HCT116 (cell line): ENCODE measurements around the gene CD164L2. TPM values are rescaled to one million over a fixed set of nuclear protein-coding genes. Genes with fewer than 3 reads are reported as not detected.

Experiments
- ATAC-seq: fragments of 200-7000 bp; cut with Tn5 transposase; 2 replicates; pipeline ENCODE4 v1.9.1; 2020; ENCODE audit warnings: mild to moderate bottlenecking, moderate library complexity
- BruUV-seq: library from RNA; stranded (reverse); fragments of 400-500 nt; replicated peaks from 2 replicates; lab custom pipeline; 2021; lab: Mats Ljungman, UMichigan
- CTCF ChIA-PET: fragments of 300-600 bp; sonication (Branson Sonifier 250); formaldehyde crosslinking; loops from one replicate; lab custom pipeline; 2021; ENCODE audit warnings: antibody characterized with exemption; lab: Charles Lee
- POLR2A ChIA-PET: fragments of 300-600, 350-600 bp; sonication (Branson Sonifier 250); formaldehyde crosslinking; loops from one replicate; lab custom pipeline; 2021; ENCODE audit warnings: antibody characterized with exemption; lab: Charles Lee
- RAD21 ChIA-PET, 2 experiments: fragments of 300-600 bp; sonication (Branson Sonifier 250); formaldehyde crosslinking; loops; one replicate each; lab custom pipeline; 2023; ENCODE audit warnings: low total read pairs in 2 of 2; ENCODE audit not compliant: uncharacterized antibody in 2 of 2, unreplicated experiment in 2 of 2, low non-redundant PET in 1 of 2; lab: Charles Lee
- DNase-seq: peaks from one replicate; pipeline ENCODE4 v3.0.0-alpha.2; 2010; ENCODE audit warnings: low read depth, low spot score
- H2AFZ ChIP-seq: fragments of 200-600 bp; shearing (Covaris generic), sonication (generic); 2 replicates; pipeline ENCODE4 v1.6.1; 2017; ENCODE audit warnings: low read depth, mixed run types, mixed read lengths, antibody characterized with exemption, low read length; ENCODE audit not compliant: poor library complexity, severe bottlenecking
- H3K27ac ChIP-seq: 2 replicates; pipeline ENCODE4 v1.5.1; 2012; ENCODE audit warnings: low read depth, low read length
- H3K27me3 ChIP-seq: fragments of 200-600 bp; sonication (generic); 2 replicates; pipeline ENCODE4 v1.6.1; 2016; ENCODE audit warnings: mixed run types, low read length, mixed read lengths; ENCODE audit not compliant: insufficient read depth
- H3K36me3 ChIP-seq, 2 experiments: fragments of 200-500 bp in 1 of 2; fragments of 200-600 bp in 1 of 2; sonication (Bioruptor generic) in 1 of 2; sonication (generic) in 1 of 2; 2 replicates each; pipeline versions ENCODE4 v1.5.1 to v1.6.1; 2014 to 2016; ENCODE audit warnings: low read length in 2 of 2, inconsistent platforms in 1 of 2, mixed read lengths in 1 of 2, mixed run types in 1 of 2; ENCODE audit not compliant: insufficient read depth in 2 of 2, control insufficient read depth in 1 of 2
- H3K4me1 ChIP-seq, 2 experiments: fragments of 200-600 bp in 1 of 2; sonication (generic) in 1 of 2; 2 replicates each; pipeline versions ENCODE4 v1.5.1 to v1.6.1; 2012 to 2017; ENCODE audit warnings: low read length in 2 of 2, inconsistent platforms in 1 of 2, mild to moderate bottlenecking in 1 of 2, mixed read lengths in 1 of 2, mixed run types in 1 of 2, moderate library complexity in 1 of 2; ENCODE audit not compliant: insufficient read depth in 2 of 2, control insufficient read depth in 1 of 2
- H3K4me2 ChIP-seq: fragments of 200-600 bp; sonication (generic); 2 replicates; pipeline ENCODE4 v1.6.1; 2017; ENCODE audit warnings: mixed run types, low read length, mixed read lengths
- H3K4me3 ChIP-seq, 2 experiments: fragments of 200-600 bp in 1 of 2; sonication (generic) in 1 of 2; replicated peaks in 1 of 2; 2 replicates each; pipeline ENCODE4 v1.5.1; 2011 to 2016; ENCODE audit warnings: low read length in 2 of 2, control low read depth in 1 of 2, low read depth in 1 of 2, mild to moderate bottlenecking in 1 of 2, mixed read lengths in 1 of 2, mixed run types in 1 of 2
- H3K79me2 ChIP-seq: fragments of 200-600 bp; sonication (generic); 2 replicates; pipeline ENCODE4 v1.6.1; 2017; ENCODE audit warnings: mild to moderate bottlenecking, mixed run types, low read length, moderate library complexity, mixed read lengths; ENCODE audit not compliant: insufficient read depth
- H3K9ac ChIP-seq: fragments of 200-600 bp; sonication (generic); 2 replicates; pipeline ENCODE4 v1.6.1; 2016; ENCODE audit warnings: low read length, mixed read lengths
- H3K9me2 ChIP-seq: fragments of 200-600 bp; sonication (generic), shearing (Covaris generic); 2 replicates; pipeline ENCODE4 v1.6.1; 2017; ENCODE audit warnings: mixed run types, mild to moderate bottlenecking, moderate library complexity; ENCODE audit not compliant: insufficient read depth
- H3K9me3 ChIP-seq, 2 experiments: fragments of 200-500 bp in 1 of 2; fragments of 200-600 bp in 1 of 2; sonication (Bioruptor generic) in 1 of 2; sonication (generic) in 1 of 2; 2 replicates each; pipeline ENCODE4 v1.6.1; 2014 to 2017; ENCODE audit warnings: low read length in 2 of 2, mixed read lengths in 2 of 2, inconsistent platforms in 1 of 2, low read depth in 1 of 2, mild to moderate bottlenecking in 1 of 2, mixed run types in 1 of 2, moderate library complexity in 1 of 2; ENCODE audit not compliant: control insufficient read depth in 1 of 2, insufficient read depth in 1 of 2
- H4K20me1 ChIP-seq: fragments of 200-600 bp; sonication (generic), shearing (Covaris generic); 2 replicates; pipeline ENCODE4 v1.6.1; 2017; ENCODE audit warnings: mixed run types, mild to moderate bottlenecking, moderate library complexity; ENCODE audit not compliant: insufficient read depth
- ATF3 ChIP-seq: IDR thresholded peaks from 2 replicates; pipeline ENCODE4 v1.6.1; 2012
- CEBPB ChIP-seq: IDR thresholded peaks from 2 replicates; pipeline ENCODE4 v1.6.1; 2012; ENCODE audit warnings: low read depth
- EGR1 ChIP-seq: IDR thresholded peaks from 2 replicates; pipeline ENCODE4 v1.6.1; 2012; ENCODE audit warnings: low read depth
- EZH2 ChIP-seq: fragments of 200-600 bp; sonication (generic); IDR thresholded peaks from 2 replicates; pipeline ENCODE4 v1.6.1; 2017; ENCODE audit warnings: antibody characterized with exemption, mixed run types
- POLR2A ChIP-seq: IDR thresholded peaks from 2 replicates; pipeline ENCODE4 v1.7.0; 2011; ENCODE audit warnings: borderline replicate concordance; ENCODE audit not compliant: insufficient read depth, insufficient read length; ENCODE audit errors: extremely low read depth
- POLR2AphosphoS5 ChIP-seq: IDR thresholded peaks from 2 replicates; pipeline ENCODE4 v1.6.1; 2011; ENCODE audit warnings: mild to moderate bottlenecking, low read depth, low read length, moderate library complexity
- RAD21 ChIP-seq: IDR thresholded peaks from 2 replicates; pipeline ENCODE4 v1.6.1; 2012; ENCODE audit warnings: low read depth, mild to moderate bottlenecking
- SP1 ChIP-seq: IDR thresholded peaks from 2 replicates; pipeline ENCODE4 v1.6.1; 2012; ENCODE audit warnings: low read depth
- SRF ChIP-seq: IDR thresholded peaks from 2 replicates; pipeline ENCODE4 v1.6.1; 2012; ENCODE audit warnings: low read depth
- YY1 ChIP-seq: IDR thresholded peaks from 2 replicates; pipeline ENCODE4 v1.6.1; 2011; ENCODE audit warnings: low read length, low read depth, moderate library complexity, mild to moderate bottlenecking; ENCODE audit not compliant: insufficient replicate concordance; ENCODE audit errors: extremely low read depth
- ZFX ChIP-seq: fragments of 450-650 bp; IDR thresholded peaks from 2 replicates; pipeline ENCODE4 v1.6.1; 2017
- intact Hi-C: fragments of 100-400 bp; cut with micrococcal nuclease; formaldehyde crosslinking; loops from 2 replicates; pipeline ENCODE4 v1.10.0; 2022
- total RNA-seq: library from RNA; stranded (reverse); gene quantifications from one replicate; pipeline ENCODE4 v1.2.1, GENCODE V29; 2021; ENCODE audit not compliant: unreplicated experiment
- TF ChIP-seq, protein P1 (sequence below): IDR thresholded peaks from 2 replicates; pipeline ENCODE4 v1.6.1; 2012

CD164L2 gene
- total RNA-seq, 1 experiment from 2014 or later: 11.6 TPM

DNA sequence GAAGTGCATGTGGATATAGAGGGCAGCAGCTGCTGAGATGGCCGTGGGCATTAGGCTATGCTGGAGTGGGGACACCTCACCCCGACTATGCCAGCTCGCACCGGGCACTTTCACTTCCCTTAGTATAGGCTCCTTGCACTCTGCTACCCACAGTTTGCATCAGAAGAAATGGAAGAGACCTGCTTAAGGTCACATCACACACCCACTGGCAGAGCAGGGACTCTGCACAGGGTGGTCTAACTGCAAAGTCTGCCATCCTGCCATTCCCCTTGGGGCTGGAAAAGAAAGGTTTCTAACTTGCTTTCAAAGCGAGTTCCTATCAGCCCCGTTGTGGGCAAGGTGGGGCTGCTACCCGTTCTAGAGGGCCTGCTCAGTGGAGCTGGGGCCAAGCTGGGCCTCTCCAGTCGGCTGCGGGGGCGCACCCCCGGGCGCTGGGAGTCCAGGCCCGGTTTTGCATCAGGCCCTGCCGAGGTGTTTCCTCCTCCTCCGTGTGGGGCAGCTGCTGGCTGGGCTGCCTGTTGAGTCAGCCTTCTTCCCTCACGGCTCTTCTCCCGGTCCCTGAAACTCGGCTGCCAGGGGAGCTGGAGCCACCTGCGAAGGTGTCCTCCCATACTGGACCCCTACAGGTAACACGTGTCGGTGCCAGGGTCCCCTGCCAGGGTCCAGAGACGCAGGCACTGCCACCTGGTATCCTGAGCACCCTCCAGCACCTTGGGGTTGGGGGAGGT lies 41.4 kb downstream of the CD164L2 start, which contains the start of gene SYTL1:
SYTL1 (plus strand) TSS at position 498 of the 728 bp plus-strand sequence. CDS start 3,313 bp downstream, outside the sequence.
- DNase-seq (peak; percentile 63), ATAC-seq (peak; percentile 70)
- RAD21 ChIA-PET: interaction anchor here in 1 of 2 experiments (1.9 kb wide), 1 partner anchor 16 kb away, joined by 5 read pairs; no protein-coding TSS in a partner anchor
- Histone ChIP-seq H3K36me3 (0 out of 4 replicates have a peak, but pooled peaks cover 0 to under 1% of the 10 kb centered on the region in 2 experiments), H4K20me1 (no peaks in the 10 kb centered on the region), H3K79me2 (peaks cover 21% of the 10 kb centered on the region; the same call in 1 of the 2 replicates), H3K4me2 (peak within 1 kb of the TSS; percentile 95), H3K4me1 (peaks cover 24 to 61% of the 10 kb centered on the region in 2 experiments), H3K9me2 (no peaks in the 10 kb centered on the region), H3K27ac (peak within 1 kb of the TSS; percentile 95), H3K27me3 (no peaks in the 10 kb centered on the region), H2AFZ (no peak within 1 kb of the TSS), H3K9ac (peak within 1 kb of the TSS; percentile 75), H3K4me3 (peak within 1 kb of the TSS; percentile 80 to 91), H3K9me3 (no peaks in the 10 kb centered on the region)
- intact Hi-C loops: loop anchor here (1.0 kb wide), 1 partner anchor 8 kb away; no protein-coding TSS in a partner anchor
- BruUV-seq: no TSS peak
- TF ChIP-seq ZFX (peak; percentile 63; the same call in 1 of the 2 replicates), SRF (no peak), EZH2 (no peak), ATF3 (no peak), POLR2A (peak; percentile 29), YY1 (peak; percentile 8), EGR1 (no peak), SP1 (no peak), POLR2AphosphoS5 (peak; percentile 81), RAD21 (no peak), CEBPB (no peak)
- TF ChIP-seq, protein P1, sequence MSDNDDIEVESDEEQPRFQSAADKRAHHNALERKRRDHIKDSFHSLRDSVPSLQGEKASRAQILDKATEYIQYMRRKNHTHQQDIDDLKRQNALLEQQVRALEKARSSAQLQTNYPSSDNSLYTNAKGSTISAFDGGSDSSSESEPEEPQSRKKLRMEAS: no peak
- POLR2A ChIA-PET: interaction anchor here (0.6 to 2.8 kb wide), 7 partner anchors 7 to 227 kb away, joined by 3 to 10 read pairs (median 5); no protein-coding TSS in a partner anchor
- CTCF ChIA-PET: interaction anchor here (0.7 to 2.2 kb wide), 5 partner anchors 9 to 50 kb away, joined by 3 to 13 read pairs (median 5); partner anchors contain the start of gene MAP3K6
